ENCODE data around the gene VWF.
A peak's percentile ranks its signal among the peaks of the same experiment; 100 is the strongest.

Gene VWF

GRCh38 chr12:5976196-5976595 is 148.3 kb downstream of the VWF start:
- DNase-seq: no peak

- no peak for DNase-seq
Measured at GRCh38 chr12:5973461-5974115, 150.9 kb downstream of the VWF start.

GRCh38 chr12:5972387-5972786 is 152.1 kb downstream of the VWF start:
- no peak for DNase-seq

- DNase-seq: no peak
Measured at GRCh38 chr12:5971194-5971850, 153.1 kb downstream of the VWF start.

GRCh38 chr12:5969974-5970690 is 154.3 kb downstream of the VWF start:
- no peak for DNase-seq

GRCh38 chr12:5969156-5969973 is 155.1 kb downstream of the VWF start:
- DNase-seq: no peak

- no peak for DNase-seq
Measured at GRCh38 chr12:5967645-5968415, 156.6 kb downstream of the VWF start.

- DNase-seq: no peak
Measured at GRCh38 chr12:5966486-5967095, 157.9 kb downstream of the VWF start.

GRCh38 chr12:5965950-5966383 is 158.5 kb downstream of the VWF start:
- peak; percentile 65 for DNase-seq

GRCh38 chr12:5964913-5965900 is 159.3 kb downstream of the VWF start:
- DNase-seq: no peak

- DNase-seq: no peak
Measured at GRCh38 chr12:5963515-5963914, 161.0 kb downstream of the VWF start.

GRCh38 chr12:5960783-5961182 is 163.7 kb downstream of the VWF start:
- no peak for DNase-seq

GRCh38 chr12:5956987-5957386 is 167.5 kb downstream of the VWF start:
- no peak for DNase-seq

GRCh38 chr12:5954661-5955060 is 169.8 kb downstream of the VWF start:
- DNase-seq: no peak

GRCh38 chr12:5953835-5954586 is 170.5 kb downstream of the VWF start:
- no peak for DNase-seq

GRCh38 chr12:5952031-5952430 is 172.4 kb downstream of the VWF start:
- no peak for DNase-seq

- no peak for DNase-seq
Measured at GRCh38 chr12:5948696-5949095, 175.8 kb downstream of the VWF start.

GRCh38 chr12:5947006-5947405 is 177.5 kb downstream of the VWF start:
- no peak for DNase-seq

GRCh38 chr12:5946388-5946787 is 178.1 kb downstream of the VWF start:
- DNase-seq: no peak
